HG02981 (cell line): ENCODE data around the gene RHOBTB3.

Experiments
- ATAC-seq: cut with Tn5 transposase; IDR thresholded peaks from one replicate; pipeline ENCODE4 v1.9.1; 2021; ENCODE audit warnings: mild to moderate bottlenecking, moderate library complexity; ENCODE audit not compliant: unreplicated experiment

The RHOBTB3 gene

DNA sequence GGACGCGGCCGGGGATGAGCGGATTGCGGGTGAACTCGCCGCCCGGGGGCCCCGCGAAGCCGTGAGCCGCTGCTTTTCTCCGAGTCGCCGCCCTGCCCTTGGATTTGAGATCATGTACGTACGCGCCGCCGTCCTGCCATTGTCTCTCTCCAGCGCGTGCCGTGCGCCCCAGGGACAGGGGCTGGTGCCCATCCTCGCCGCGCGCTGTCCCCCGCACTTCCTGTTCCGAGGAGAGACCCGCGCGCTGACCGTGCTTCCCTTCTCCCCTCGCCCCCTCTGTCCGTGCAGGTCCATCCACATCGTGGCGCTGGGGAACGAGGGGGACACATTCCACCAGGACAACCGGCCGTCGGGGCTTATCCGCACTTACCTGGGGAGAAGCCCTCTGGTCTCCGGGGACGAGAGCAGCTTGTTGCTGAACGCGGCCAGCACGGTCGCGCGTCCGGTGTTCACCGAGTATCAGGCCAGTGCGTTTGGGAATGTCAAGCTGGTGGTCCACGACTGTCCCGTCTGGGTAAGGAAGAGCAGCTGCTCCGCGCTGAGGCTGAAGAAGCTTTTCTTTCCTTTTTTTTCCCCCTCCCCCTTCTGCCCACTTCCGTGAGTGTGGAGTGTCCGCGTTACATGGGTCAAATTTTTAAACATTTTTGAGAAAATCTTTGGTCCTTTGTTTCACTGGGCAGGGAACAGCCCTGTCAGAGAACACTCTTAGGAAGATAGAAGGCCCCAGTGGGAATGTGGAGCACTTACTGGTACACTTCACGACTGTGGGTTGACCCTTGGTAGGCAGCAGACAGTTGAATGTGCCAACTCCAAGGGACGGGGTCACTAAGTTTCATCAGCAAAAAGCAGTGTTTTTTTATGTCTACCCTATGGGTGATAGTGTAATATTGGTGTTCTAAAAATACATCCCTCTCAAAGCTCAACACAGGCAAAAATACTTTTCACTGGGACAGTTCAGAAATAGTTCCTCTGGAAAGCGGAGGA lies 727 bp downstream of the RHOBTB3 start:
- peak; percentile 28 for ATAC-seq

DNA sequence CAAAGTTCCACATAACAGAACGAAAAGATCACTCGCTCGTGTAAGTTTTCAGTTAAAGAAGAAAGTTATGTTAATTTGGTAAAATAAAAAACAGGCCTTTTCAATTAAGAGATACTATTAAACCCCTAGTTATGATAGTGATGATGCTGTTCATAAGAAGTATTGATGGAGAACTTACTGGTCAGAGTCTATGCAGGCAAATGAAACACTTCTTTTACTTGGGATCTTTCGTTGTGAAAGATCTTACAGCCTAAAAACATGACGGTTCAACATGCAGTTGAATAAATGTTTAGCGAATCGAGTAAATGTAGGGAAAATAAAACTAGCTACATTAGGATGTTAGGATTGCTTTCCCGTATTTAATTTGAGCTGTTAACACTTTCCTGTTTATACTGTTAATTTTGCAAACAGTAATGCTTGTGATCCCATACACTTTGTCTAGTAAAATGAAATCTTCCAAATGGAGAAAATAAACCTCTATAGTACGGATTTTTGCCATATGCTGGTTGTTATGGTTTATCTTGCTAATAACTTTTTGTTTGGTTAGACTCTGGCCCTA lies 2.0 kb downstream of the RHOBTB3 start:
- ATAC-seq = no peak

DNA sequence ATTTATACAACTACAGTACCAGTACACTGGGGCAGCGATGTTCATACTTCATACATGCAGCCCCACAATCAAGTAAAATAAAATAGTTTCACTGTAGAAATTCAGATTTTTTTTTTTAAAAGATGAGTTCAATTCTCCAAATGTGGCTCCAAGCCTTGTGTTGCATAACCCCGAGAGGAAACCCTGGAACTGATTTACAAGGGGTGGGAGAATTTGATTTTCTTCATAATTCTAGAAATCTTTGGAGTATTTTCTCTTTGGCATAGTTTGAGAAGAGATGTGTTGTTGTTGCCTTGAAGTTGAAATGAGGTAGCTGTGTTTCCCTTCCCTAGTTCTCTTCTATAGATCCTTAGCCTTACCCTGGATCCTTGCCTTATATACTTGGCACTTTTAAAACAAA lies 3.1 kb downstream of the RHOBTB3 start:
- no peak for ATAC-seq

DNA sequence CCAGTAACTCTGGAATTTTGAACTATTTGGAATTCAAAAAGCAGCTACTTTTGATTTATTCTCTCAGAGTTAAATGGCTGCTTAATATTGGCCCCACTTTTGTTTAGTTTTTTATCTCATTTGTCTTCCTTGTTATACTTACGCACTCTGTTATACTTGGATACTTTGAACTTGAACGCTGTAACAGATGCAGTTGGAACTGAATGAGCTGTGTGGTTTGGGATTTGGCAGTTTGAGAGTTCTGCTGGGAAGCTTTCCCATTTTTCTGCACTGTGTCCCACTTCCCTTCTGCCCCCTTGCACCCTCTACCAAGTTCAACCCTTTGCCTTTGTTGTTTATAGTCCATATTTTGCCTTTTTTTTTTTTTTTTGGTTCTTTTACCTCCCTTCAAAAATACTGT lies 3.8 kb downstream of the RHOBTB3 start:
- ATAC-seq = no peak

DNA sequence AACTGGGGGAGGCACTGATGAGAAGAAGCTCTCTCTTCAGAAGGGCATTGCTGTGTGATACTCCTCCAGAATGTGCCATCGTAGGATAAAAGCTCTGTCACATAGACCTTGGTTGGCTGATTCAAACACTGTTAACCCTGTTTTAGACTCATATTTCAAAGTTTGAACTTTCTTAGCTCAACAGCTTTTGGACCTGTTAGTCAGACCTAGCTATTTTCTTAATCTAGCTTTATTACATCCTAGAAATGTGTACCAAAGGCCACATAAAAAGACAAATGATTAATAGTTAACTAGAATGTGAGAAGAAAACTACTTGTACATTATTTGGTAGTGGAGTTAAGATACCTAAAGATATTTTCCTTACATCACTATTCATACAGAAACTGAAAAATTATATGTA lies 4.3 kb downstream of the RHOBTB3 start:
- no peak for ATAC-seq

DNA sequence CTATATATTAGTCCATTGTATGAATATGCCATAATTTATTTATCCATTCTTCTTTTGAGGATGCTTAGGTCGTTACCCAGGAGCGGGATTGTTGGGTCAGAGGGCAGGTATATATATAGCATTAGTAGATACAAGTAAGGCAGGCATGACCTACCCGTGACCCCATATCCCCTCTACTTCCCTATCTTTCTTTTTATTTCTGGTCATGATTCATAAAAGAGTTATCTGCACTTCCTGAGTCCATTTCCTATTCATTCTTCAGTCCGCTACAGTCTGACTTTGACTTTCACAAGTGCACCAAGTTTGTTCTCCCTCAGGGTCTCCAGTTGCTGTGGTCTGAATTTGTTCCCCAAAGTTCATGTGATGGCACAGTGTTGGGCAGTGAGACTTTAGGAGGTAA lies 6.9 kb downstream of the RHOBTB3 start:
- no peak for ATAC-seq

DNA sequence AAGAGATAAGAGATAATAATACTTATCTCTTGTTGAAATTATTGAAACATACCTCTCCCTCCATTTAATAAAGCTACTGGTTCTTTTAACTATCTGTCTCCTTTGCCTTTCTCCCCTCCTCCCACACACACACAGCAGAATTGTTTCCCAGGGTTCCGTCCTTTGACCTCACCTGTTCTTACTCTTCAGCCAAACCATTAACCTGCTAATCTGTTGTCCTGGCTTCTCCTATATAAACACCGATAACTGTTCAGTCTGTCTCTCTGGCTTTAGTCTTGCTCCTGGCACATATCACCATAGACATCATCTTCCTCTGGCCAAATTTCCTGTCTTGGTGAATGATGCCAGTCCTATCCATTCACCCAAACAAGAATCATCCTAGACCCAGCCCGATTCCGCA lies 7.7 kb downstream of the RHOBTB3 start:
- ATAC-seq = no peak

DNA sequence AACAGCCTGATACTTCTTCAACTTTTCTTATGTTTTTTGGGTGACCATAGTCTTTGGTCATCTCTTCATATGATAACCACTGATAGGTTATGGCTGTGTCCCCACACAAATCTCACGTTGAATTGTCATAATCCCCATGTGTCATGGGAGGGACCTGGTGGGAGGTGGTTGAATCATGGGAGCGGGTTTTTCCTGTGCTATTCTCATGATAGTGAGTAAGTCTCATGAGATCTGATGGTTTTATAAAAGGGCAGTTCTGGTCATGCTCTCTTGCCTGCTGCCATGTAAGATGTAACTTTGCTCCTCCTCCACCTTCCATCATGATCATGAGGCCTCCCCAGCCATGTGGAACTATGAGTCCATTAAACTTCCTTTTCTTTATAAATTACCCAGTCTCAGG lies 8.7 kb downstream of the RHOBTB3 start:
- ATAC-seq = no peak

DNA sequence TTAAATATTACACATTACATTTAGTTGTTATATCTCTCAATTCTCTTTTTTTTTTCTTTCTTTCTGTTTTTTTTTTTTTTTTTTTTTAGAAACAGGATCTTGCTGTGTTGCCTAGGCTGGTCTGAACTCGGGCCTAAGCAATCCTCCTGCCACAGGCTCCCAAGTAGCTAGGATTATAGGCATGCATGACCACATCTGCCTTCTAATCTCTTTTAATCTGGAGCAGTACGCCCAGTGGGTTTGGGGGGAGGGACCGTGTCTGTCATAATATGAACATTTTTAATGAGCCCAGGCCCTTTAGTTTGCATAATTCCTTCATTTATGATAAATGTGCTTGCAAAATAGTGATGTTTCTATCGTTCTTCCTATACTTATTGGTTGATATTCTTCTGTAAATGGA lies 10.3 kb downstream of the RHOBTB3 start:
- ATAC-seq = no peak

DNA sequence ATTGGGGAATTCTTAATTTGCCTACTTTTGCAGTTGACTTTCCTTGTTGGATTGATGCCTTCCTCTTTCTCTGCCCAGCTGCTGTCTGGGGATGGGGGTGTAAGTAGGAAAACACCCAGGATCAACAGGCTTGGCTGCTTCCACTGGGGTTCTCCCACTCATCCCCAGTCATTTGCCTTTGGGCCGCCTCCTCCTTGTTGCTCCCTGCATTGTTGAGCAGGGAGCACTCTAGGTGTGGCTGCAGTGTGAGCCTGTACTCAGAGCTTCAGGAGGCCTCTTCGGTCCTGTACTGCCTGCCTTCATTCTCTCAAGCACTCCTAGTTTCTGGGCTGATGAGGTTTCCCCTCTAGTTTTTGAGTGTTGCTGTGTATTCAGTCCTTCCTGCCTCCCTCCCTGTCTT lies 12.1 kb downstream of the RHOBTB3 start:
- no peak for ATAC-seq

DNA sequence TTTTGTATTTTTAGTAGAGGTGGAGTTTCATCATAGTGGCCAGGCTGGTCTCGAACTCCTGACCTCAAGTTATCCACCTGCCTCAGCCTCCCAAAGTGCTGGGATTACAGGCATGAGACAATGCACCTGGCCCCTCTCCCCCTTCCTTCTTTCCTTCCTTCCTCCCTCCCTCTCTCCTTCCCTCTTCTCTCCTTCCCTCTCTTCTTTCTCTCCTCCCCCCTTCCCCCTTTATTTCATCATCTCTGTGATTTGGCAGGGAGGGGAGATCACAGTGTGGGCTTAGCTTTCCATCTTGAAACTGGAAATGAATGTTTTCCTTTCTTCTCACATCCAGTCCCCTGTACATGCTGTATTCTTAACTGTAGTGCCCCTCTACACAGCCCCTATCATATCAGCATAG lies 12.7 kb downstream of the RHOBTB3 start:
- no peak for ATAC-seq

DNA sequence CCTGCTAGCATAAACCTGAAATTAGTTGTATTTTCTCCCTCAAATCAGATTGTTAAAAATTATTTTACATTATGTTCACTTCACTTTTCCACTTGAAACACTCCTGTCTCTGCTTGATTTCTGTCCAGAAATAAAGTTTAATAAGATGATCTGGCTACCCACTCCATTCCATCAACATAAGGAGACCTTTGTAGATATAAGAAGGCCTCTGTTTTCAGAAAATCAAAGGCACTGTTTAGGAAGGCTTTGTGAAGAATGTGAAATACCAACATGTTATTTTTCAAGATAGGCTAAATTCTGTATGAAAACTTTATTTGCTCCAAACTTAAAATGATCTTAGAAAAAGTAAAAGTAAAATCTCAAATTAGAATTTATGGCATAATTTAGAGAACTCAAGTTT lies 15.1 kb downstream of the RHOBTB3 start:
- ATAC-seq = no peak

DNA sequence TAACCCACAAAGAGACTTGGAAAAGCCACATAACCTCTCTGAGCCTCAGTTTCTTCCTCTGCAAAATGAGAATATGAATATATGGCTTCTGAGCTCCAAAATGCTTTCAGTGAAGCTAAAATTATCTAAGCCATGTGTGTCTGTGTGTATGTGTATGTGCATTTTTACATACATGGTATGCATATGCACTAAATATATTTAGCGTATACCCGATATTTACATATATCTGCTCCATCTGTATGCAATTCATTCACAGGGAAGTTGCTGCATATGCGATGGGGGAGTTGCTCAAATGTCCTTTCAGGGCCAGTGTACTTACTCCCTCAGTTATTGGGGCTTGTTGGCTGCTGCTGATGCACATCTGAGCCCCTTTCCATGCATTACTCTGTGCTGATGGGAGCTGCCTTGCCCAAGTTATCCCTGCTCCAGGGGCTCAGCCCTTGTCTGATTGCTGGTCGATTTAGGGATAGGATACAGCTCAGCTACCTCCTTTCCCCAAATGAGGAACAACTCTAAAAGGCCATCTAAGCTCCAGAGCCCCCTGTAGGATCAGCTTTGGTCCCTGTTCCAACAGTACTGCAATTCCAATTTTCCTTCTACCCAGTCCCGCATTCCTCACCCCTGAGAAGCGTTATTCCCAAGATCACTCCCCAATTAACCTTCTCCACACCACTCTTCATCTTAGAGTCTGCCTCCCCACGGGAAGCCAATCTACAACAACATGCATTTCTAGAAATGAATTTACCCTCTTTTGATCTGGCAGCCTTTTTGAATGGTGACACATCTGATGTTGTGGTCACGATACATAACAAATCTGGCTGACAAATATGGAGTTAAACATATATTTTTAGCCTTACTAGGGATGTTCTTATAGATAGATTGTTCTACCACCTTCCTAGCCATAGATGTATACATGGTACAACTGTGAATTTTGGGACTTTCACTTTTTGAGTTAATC lies 15.9 kb downstream of the RHOBTB3 start:
- no peak for ATAC-seq

DNA sequence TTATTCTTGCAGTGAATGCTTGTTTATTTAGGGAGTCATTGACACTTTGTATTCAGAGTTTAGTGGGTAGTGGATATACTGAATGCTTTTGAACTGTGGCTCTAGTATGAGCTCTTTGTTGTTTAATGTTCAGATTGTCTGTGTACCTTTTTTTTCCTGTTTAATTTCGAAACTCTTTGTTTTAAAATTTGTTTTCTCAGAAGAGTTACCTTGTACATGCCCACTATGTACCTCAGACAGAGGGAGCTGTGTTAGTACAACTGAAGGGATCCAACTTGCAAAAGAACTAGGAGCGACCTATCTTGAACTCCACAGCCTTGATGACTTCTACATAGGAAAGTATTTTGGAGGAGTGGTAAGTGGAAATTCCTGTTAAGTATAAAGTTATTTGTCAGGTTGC lies 17.0 kb downstream of the RHOBTB3 start:
- ATAC-seq = no peak

DNA sequence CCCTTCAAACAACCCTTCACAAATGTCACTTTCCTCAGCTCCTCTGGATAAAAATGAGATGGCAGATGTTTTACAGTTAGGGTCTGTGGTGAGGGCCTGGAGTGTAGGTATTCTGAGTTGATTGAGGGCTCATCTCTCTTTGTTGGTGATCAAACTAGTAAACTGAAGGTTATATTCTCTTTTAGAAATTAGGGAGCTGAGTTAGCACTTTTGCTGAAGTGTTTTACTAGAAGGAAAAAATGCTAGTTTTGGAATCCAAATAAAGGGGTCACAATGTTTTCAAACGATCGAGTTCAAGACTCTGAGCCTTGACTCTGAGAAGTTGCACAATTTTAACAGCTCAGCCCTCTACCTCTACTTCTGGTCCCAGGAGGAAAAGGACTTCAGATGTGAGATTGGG lies 23.4 kb downstream of the RHOBTB3 start:
- ATAC-seq = no peak

DNA sequence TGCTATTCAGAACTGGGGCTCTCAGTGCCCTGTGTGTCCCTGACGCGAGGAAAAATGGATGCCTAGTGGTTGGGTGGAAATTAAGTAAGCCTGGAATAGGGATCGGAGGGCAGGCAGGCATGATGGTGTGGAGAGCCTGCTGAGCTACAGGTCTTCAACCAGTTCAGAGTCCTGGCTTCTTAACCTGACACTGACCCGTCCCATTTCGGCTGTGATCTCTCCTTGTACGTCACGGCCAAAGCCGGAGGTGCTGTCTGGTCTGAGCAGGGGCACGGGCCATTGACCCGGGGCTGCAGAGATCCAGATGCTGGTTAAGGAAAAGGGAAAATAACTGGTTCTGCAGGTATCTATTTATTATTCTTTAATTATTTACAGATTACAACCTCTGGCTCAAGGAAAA lies 27.9 kb downstream of the RHOBTB3 start:
- no peak for ATAC-seq

DNA sequence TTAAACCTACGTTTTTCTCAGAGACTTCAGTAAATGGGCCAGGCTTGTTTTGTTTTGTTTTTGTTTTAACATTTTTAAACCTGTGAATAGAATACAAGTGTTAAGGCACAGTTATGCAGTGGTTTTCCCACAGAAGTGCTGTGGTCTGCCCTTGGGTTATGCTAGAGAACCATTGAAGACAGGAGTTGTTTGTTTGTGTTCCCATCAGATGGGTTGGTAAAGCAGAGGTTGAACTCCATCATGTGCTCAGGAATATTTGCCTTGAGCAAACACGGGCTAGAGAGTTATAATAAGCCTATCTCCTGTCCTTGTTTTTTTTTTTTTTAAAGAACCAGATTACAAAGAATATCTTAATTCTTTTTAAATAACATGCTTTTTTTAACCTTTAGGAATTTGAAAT lies 28.5 kb downstream of the RHOBTB3 start:
- no peak for ATAC-seq

DNA sequence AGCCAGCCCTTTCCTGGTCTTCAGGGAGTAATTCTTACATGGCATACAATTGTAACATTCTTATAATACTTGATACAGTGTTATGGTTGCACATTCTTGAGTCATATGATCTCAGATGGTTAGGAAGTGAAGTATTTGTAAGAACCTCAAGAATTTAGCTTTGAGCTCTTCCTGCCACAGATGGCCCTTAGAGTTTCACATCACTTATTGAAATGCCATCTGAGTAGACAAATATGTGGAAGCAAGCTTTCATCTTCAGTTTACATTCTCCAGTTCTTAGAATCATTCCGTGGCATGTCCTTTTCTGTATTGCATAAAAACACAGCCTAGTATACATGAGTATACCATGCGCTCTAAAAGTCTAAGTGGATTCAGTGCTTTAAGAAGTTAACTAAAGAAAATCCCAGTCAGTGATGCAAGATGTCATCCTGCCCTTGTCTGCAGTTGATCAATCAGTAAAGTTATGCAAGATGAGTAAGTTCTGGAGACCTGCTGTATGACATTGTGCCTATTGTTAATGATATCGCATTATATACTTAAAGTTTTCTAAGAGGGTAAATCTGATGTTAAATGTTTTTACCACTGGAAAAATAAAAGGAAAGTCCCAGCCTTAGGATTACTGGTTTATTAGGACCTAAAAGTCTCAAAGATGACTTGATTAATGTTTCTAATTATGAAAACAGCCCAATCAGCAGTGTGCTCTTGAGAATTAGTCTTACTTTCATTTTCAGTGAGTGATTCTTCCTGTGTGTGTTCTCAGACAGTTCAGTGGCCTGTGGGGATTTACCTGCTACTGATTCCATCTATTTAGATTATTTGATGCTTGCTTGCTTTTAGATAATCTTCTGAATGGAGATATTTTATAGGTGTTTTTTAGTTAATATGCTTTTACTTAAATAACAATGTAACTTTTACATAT lies 29.4 kb downstream of the RHOBTB3 start:
- ATAC-seq = peak; percentile 90

DNA sequence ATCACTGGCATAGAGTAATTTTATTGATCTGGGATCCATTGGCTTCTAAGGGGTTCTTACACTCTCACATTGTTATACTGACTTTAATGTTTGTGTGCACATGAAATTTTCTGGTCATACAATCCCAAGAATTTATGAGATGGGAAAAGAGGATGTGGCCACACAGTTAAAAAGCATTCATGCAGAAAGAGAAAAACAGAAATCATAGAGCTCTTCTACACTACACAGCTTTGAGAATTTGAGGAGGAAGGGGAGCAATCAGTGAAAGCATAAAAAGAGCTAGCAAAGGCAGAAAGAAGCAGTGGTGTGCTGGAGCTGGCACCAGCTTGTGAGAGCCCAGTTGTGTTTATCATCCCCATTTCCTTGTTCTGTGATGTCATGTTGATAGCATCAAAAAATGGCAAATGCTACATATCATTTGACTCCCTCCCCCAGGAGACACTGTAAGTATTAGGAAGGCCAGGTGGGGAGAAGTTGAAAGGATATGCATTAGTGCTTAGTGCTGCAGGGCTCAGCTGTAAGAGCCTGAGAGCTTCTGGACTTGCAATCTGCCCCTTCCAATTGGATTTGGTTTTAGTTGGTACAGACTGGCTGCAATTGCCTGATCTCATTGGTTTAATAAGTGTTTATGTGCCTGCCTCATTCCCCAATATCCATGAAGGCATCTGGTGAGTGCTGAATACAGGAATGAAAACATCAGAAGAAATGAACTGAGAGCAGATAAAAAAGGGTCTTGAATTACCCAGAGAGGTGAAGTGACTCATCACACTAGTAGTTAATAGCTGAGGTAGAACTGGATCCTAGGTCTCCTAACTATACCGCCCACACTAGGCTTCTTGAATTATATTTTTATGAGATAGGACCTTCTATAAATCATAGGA lies 30.9 kb downstream of the RHOBTB3 start:
- no peak for ATAC-seq
